Naive thymus-derived CD8-positive, alpha-beta T cell (primary cell): ENCODE measurements around the gene BCR. TPM values are rescaled to one million over a fixed set of nuclear protein-coding genes. Genes with fewer than 3 reads are reported as not detected.

Experiments
- ATAC-seq, 2 donors: fragments of 150-1000 bp; cut with Tn5 transposase in 1 of 2; sonication (Bioruptor Pico), chemical (Tn5 transposase) in 1 of 2; 1 replicate in 1 of 2; 2 replicates in 1 of 2; pipeline ENCODE4 v1.10.0; 2021; ENCODE audit warnings: mild to moderate bottlenecking in 2 of 2, moderate library complexity in 2 of 2
- POLR2A ChIA-PET: fragments of 350-600 bp; sonication (Branson Sonifier 250); formaldehyde crosslinking; loops from one replicate; lab custom pipeline; 2021; ENCODE audit warnings: antibody characterized with exemption; lab: Charles Lee
- DNase-seq, 10 donors: peaks; one replicate each; pipeline versions ENCODE4 v3.0.0 to v3.0.0-alpha.2; 2020 to 2022
- H3K27ac Mint-ChIP-seq, 10 donors: one replicate each; pipeline ENCODE4 v1.8.0; 2020 to 2022; ENCODE audit warnings: mild to moderate bottlenecking in 10 of 10, mixed read lengths in 10 of 10, moderate library complexity in 4 of 10, inconsistent platforms in 1 of 10
- H3K27me3 Mint-ChIP-seq, 5 donors: one replicate each; pipeline ENCODE4 v1.8.0; 2021 to 2022; ENCODE audit warnings: mixed read lengths in 5 of 5
- H3K36me3 Mint-ChIP-seq, 3 donors: one replicate each; pipeline ENCODE4 v1.8.0; 2020 to 2022; ENCODE audit warnings: mixed read lengths in 3 of 3, mild to moderate bottlenecking in 2 of 3, inconsistent platforms in 1 of 3
- H3K4me1 Mint-ChIP-seq, 4 donors: one replicate each; pipeline ENCODE4 v1.8.0; 2021 to 2022; ENCODE audit warnings: mixed read lengths in 4 of 4
- H3K4me3 Mint-ChIP-seq, 10 donors: one replicate each; pipeline ENCODE4 v1.8.0; 2020 to 2022; ENCODE audit warnings: mild to moderate bottlenecking in 10 of 10, mixed read lengths in 10 of 10, moderate library complexity in 6 of 10, inconsistent platforms in 1 of 10
- H3K9me3 Mint-ChIP-seq, 9 donors: one replicate each; pipeline ENCODE4 v1.8.0; 2020 to 2022; ENCODE audit warnings: mixed read lengths in 9 of 9, mild to moderate bottlenecking in 3 of 9, inconsistent platforms in 1 of 9, moderate library complexity in 1 of 9
- polyA plus RNA-seq, 3 donors: library from polyadenylated mRNA; unstranded; fragments of 300-500 nt; fragmentation: Illumina TruSeq; gene quantifications; one replicate each; pipeline ENCODE4 v1.2.3, GENCODE V29; 2021
- total RNA-seq, 8 experiments: library from RNA in 2 of 8; stranded (reverse) in 2 of 8; gene quantifications; one replicate each; pipeline ENCODE4 v1.2.3 and lab custom pipeline; 2021 to 2026

Gene BCR
- total and polyA plus RNA-seq, 5 experiments from 2014 or later = 3.8 to 76.9 (median 18.3) TPM

- H3K9me3 Mint-ChIP-seq = no peaks in the 10 kb centered on the region
- no peak overlapping the region for H3K4me3 Mint-ChIP-seq
- H3K4me1 Mint-ChIP-seq = peaks cover 43 to 87% (median 70%) of the 10 kb centered on the region in 4 donors
- no peak for DNase-seq
- peak overlapping the region; percentile 22 to 99 (median 68) for H3K27ac Mint-ChIP-seq
- POLR2A ChIA-PET = interaction anchor here (0.6 to 2.0 kb wide), 3 partner anchors 9 to 51 kb away, joined by 3 to 10 read pairs (median 8); no protein-coding TSS in a partner anchor
- peaks cover 0 to 6% (median 3%) of the 10 kb centered on the region in 3 donors for H3K36me3 Mint-ChIP-seq
- ATAC-seq = no peak
- H3K27me3 Mint-ChIP-seq = no peaks in the 10 kb centered on the region
These were observed 58.4 kb downstream of the BCR start for GRCh38 chr22:23238707-23239106.

- DNase-seq = no peak
- H3K27ac Mint-ChIP-seq = peak overlapping the region in 9 of 10 donors; percentile 54 to 99 (median 71)
- POLR2A ChIA-PET = interaction anchor here (0.6 to 1.2 kb wide), 3 partner anchors 10 to 52 kb away, joined by 3 to 8 read pairs (median 3); no protein-coding TSS in a partner anchor
- peaks cover 44 to 88% (median 72%) of the 10 kb centered on the region in 4 donors for H3K4me1 Mint-ChIP-seq
- ATAC-seq = no peak
- no peak overlapping the region for H3K4me3 Mint-ChIP-seq
- no peaks in the 10 kb centered on the region for H3K27me3 Mint-ChIP-seq
- H3K36me3 Mint-ChIP-seq = peaks cover 0 to 6% (median under 1%) of the 10 kb centered on the region in 3 donors
- no peaks in the 10 kb centered on the region for H3K9me3 Mint-ChIP-seq
These were observed 59.1 kb downstream of the BCR start for GRCh38 chr22:23239429-23239828.

GRCh38 chr22:23240639-23241389, 60.5 kb downstream of the BCR start:
- Mint-ChIP-seq H3K4me3 (peak overlapping the region in 4 of 10 donors; percentile 17 to 78 (median 48)), H3K9me3 (no peaks in the 10 kb centered on the region), H3K27ac (peak overlapping the region; percentile 76 to 99 (median 94)), H3K4me1 (peaks cover 46 to 89% (median 78%) of the 10 kb centered on the region in 4 donors), H3K36me3 (peaks cover 0 to under 1% (median 0%) of the 10 kb centered on the region in 3 donors), H3K27me3 (no peaks in the 10 kb centered on the region)
- DNase-seq (no peak), ATAC-seq (no peak)
- POLR2A ChIA-PET = interaction anchor here (3.1 kb wide), 1 partner anchor 15 kb away, joined by 24 read pairs; no protein-coding TSS in a partner anchor

GRCh38 chr22:23241562-23242472, 61.5 kb downstream of the BCR start:
- no peaks in the 10 kb centered on the region for H3K9me3 Mint-ChIP-seq

GRCh38 chr22:23242473-23243001, 62.2 kb downstream of the BCR start:
- DNase-seq (peak in 2 of 10 donors; percentile 9 to 13), ATAC-seq (peak in 1 of 2 donors; percentile 5)
- Mint-ChIP-seq H3K27me3 (no peaks in the 10 kb centered on the region), H3K4me3 (peak overlapping the region; percentile 62 to 92 (median 84)), H3K27ac (peak overlapping the region; percentile 93 to 99 (median 97)), H3K9me3 (no peaks in the 10 kb centered on the region), H3K36me3 (no peaks in the 10 kb centered on the region), H3K4me1 (peaks cover 49 to 90% (median 82%) of the 10 kb centered on the region in 4 donors)
- POLR2A ChIA-PET = interaction anchor here (0.6 to 3.1 kb wide), 9 partner anchors 9 to 102 kb away, joined by 3 to 29 read pairs (median 7); partner anchors contain the start of gene BCR

More at GRCh38 chr22:23241562-23242472, 61.5 kb downstream of the BCR start:
- H3K4me1 Mint-ChIP-seq = peaks cover 48 to 90% (median 81%) of the 10 kb centered on the region in 4 donors
- H3K36me3 Mint-ChIP-seq = no peaks in the 10 kb centered on the region
- POLR2A ChIA-PET = interaction anchor here (0.6 to 3.1 kb wide), 7 partner anchors 10 to 101 kb away, joined by 3 to 29 read pairs (median 8); partner anchors contain the start of gene BCR
- DNase-seq (no peak), ATAC-seq (no peak)
- H3K4me3 Mint-ChIP-seq = peak overlapping the region; percentile 39 to 87 (median 74)
- H3K27me3 Mint-ChIP-seq = no peaks in the 10 kb centered on the region
- H3K27ac Mint-ChIP-seq = peak overlapping the region; percentile 93 to 99 (median 97)

- Mint-ChIP-seq H3K4me3 (peak overlapping the region; percentile 62 to 92 (median 84)), H3K27me3 (no peaks in the 10 kb centered on the region), H3K27ac (peak overlapping the region; percentile 93 to 99 (median 97)), H3K4me1 (peaks cover 47 to 90% (median 82%) of the 10 kb centered on the region in 4 donors), H3K9me3 (no peaks in the 10 kb centered on the region), H3K36me3 (peaks cover 0 to 2% (median 0%) of the 10 kb centered on the region in 3 donors)
- ATAC-seq = peak; percentile 88 to 94
- POLR2A ChIA-PET = interaction anchor here (0.7 to 3.1 kb wide), 13 partner anchors 8 to 105 kb away, joined by 3 to 29 read pairs (median 4); partner anchors contain the start of gene BCR
- DNase-seq = peak; percentile 45 to 87 (median 77)
These were observed 62.8 kb downstream of the BCR start for GRCh38 chr22:23243006-23243573.

- peaks cover 43 to 92% (median 81%) of the 10 kb centered on the region in 4 donors for H3K4me1 Mint-ChIP-seq
- peak overlapping the region; percentile 93 to 99 (median 97) for H3K27ac Mint-ChIP-seq
- ATAC-seq (no peak), DNase-seq (no peak)
- H3K9me3 Mint-ChIP-seq = no peaks in the 10 kb centered on the region
- H3K36me3 Mint-ChIP-seq = peaks cover 0 to 2% (median 0%) of the 10 kb centered on the region in 3 donors
- H3K27me3 Mint-ChIP-seq = no peaks in the 10 kb centered on the region
- peak overlapping the region in 9 of 10 donors; percentile 62 to 92 (median 86) for H3K4me3 Mint-ChIP-seq
- POLR2A ChIA-PET = interaction anchor here (0.5 to 3.1 kb wide), 11 partner anchors 7 to 99 kb away, joined by 3 to 29 read pairs (median 4); partner anchors contain the start of genes BCR and RAB36
These were observed 63.8 kb downstream of the BCR start for GRCh38 chr22:23243859-23244689.

GRCh38 chr22:23244690-23245044, 64.4 kb downstream of the BCR start:
- Mint-ChIP-seq H3K27me3 (no peaks in the 10 kb centered on the region), H3K27ac (peak overlapping the region; percentile 30 to 99 (median 96)), H3K36me3 (peaks cover 0 to 2% (median 0%) of the 10 kb centered on the region in 3 donors), H3K4me3 (peak overlapping the region in 6 of 10 donors; percentile 14 to 92 (median 71)), H3K9me3 (no peaks in the 10 kb centered on the region), H3K4me1 (peaks cover 46 to 94% (median 84%) of the 10 kb centered on the region in 4 donors)
- ATAC-seq (no peak), DNase-seq (no peak)
- POLR2A ChIA-PET = interaction anchor here (0.5 kb wide), 1 partner anchor 99 kb away, joined by 3 read pairs; the partner anchor contains the start of gene RAB36

- no peaks in the 10 kb centered on the region for H3K27me3 Mint-ChIP-seq
- peak overlapping the region; percentile 30 to 99 (median 76) for H3K27ac Mint-ChIP-seq
- peaks cover 0 to 2% (median 0%) of the 10 kb centered on the region in 3 donors for H3K36me3 Mint-ChIP-seq
- H3K4me3 Mint-ChIP-seq = peak overlapping the region in 2 of 10 donors; percentile 33 to 92
- H3K9me3 Mint-ChIP-seq = no peaks in the 10 kb centered on the region
- DNase-seq = no peak
- no peak for ATAC-seq
- H3K4me1 Mint-ChIP-seq = peaks cover 50 to 95% (median 88%) of the 10 kb centered on the region in 4 donors
- POLR2A ChIA-PET = interaction anchor here (0.5 kb wide), 1 partner anchor 100 kb away, joined by 3 read pairs; the partner anchor contains the start of gene RAB36
These were observed 64.9 kb downstream of the BCR start for GRCh38 chr22:23245045-23245798.

GRCh38 chr22:23245799-23246136, 65.5 kb downstream of the BCR start:
- Mint-ChIP-seq H3K4me1 (peaks cover 52 to 96% (median 90%) of the 10 kb centered on the region in 4 donors), H3K27ac (peak overlapping the region in 8 of 10 donors; percentile 20 to 99 (median 70)), H3K36me3 (peaks cover 0 to 2% (median 0%) of the 10 kb centered on the region in 3 donors), H3K9me3 (no peaks in the 10 kb centered on the region), H3K27me3 (no peaks in the 10 kb centered on the region), H3K4me3 (peak overlapping the region in 3 of 10 donors; percentile 5 to 30 (median 10))
- DNase-seq (no peak), ATAC-seq (no peak)
- POLR2A ChIA-PET = no interaction called here
